PFSK-1 (cell line): ENCODE measurements around the gene LGALS3BP.

ENCODE experiments used
- FOXP2 ChIP-seq: optimal IDR thresholded peaks from 2 replicates; pipeline ENCODE3; 2011; ENCODE audit warnings: borderline replicate concordance, control low read depth, inconsistent platforms; ENCODE audit not compliant: insufficient read depth; ENCODE audit errors: extremely low read length, extremely low read depth
- POLR2AphosphoS5 ChIP-seq: IDR thresholded peaks from 2 replicates; pipeline ENCODE4 v1.6.1; 2012; ENCODE audit warnings: low read depth, mild to moderate bottlenecking, control low read depth, low read length, moderate library complexity
- SIN3A ChIP-seq: IDR thresholded peaks from 2 replicates; pipeline ENCODE4 v1.6.1; 2012; ENCODE audit warnings: mild to moderate bottlenecking, low read length, moderate library complexity, borderline replicate concordance; ENCODE audit not compliant: insufficient read depth
- TAF1 ChIP-seq: IDR thresholded peaks from 2 replicates; pipeline ENCODE4 v1.6.1; 2012; ENCODE audit warnings: low read length, control low read depth, borderline replicate concordance; ENCODE audit not compliant: insufficient read depth
- TF ChIP-seq, protein P1 (sequence below), 2 experiments: IDR thresholded peaks; 2 replicates each; pipeline versions ENCODE4 v1.6.1 to v1.8.0; 2011 to 2012; ENCODE audit warnings: low read depth in 2 of 2, low read length in 2 of 2, control low read depth in 1 of 2, inconsistent platforms in 1 of 2, mild to moderate bottlenecking in 1 of 2, moderate library complexity in 1 of 2; ENCODE audit not compliant: insufficient read depth in 1 of 2

DNA sequence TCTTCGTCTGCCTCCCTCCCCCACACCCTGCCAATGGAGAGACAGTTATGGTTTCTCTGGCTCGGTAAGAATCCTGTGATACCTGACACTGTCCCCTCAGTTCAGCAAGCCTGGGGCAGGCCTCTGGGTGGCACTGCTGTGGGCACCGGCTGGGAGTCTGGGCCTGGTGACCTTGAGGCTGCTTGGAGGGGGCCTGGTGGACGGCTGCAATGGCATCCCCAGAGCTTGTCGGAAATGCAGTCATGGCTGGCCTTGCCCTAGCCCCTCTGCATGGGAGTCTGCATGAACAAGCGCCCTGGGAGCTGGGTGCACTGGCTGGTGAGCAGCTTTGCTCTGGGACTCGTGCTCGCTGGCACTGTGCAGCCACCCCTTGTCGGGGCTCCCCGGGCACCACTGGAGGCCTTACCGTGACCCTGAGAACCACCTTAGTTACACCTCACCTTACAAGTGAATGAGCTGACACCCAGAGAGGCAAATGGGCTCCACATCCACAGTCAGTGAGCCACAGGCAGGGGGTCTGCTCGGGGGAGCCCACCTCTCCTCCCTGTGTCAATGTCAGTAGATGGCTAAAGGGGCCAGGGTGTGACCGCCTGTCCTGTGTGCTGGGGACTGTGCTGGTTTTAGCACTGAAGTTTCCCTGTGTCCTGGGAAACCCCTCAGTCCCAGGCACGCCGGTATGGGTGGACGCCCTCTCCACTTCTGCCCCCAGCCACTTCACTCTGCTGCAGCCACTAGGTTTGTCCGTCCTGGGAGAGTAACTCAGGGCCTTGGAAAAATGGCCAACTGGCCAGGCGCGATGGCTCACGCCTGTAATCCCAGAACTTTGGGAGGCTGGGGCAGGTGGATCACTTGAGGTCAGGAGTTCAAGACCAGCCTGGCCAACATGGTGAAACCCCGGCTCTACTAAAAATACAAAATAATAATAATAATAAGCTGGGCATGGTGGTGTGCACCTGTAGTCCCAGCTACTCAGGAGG is 1.4 kb downstream of the LGALS3BP start:
- TF ChIP-seq TAF1 (no peak), POLR2AphosphoS5 (no peak), SIN3A (no peak), FOXP2 (no peak)
- TF ChIP-seq, protein P1, sequence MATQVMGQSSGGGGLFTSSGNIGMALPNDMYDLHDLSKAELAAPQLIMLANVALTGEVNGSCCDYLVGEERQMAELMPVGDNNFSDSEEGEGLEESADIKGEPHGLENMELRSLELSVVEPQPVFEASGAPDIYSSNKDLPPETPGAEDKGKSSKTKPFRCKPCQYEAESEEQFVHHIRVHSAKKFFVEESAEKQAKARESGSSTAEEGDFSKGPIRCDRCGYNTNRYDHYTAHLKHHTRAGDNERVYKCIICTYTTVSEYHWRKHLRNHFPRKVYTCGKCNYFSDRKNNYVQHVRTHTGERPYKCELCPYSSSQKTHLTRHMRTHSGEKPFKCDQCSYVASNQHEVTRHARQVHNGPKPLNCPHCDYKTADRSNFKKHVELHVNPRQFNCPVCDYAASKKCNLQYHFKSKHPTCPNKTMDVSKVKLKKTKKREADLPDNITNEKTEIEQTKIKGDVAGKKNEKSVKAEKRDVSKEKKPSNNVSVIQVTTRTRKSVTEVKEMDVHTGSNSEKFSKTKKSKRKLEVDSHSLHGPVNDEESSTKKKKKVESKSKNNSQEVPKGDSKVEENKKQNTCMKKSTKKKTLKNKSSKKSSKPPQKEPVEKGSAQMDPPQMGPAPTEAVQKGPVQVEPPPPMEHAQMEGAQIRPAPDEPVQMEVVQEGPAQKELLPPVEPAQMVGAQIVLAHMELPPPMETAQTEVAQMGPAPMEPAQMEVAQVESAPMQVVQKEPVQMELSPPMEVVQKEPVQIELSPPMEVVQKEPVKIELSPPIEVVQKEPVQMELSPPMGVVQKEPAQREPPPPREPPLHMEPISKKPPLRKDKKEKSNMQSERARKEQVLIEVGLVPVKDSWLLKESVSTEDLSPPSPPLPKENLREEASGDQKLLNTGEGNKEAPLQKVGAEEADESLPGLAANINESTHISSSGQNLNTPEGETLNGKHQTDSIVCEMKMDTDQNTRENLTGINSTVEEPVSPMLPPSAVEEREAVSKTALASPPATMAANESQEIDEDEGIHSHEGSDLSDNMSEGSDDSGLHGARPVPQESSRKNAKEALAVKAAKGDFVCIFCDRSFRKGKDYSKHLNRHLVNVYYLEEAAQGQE (IDR thresholded peaks at IDR 0.05; ENCODE audit: insufficient read depth in 1 of 2, low read depth in 2 of 2, low read length in 2 of 2) = no peak
